CMK (cell line): ENCODE measurements around the gene RAB11A.

Experiments used
- DNase-seq: peaks from one replicate; pipeline ENCODE4 v3.0.0-alpha.2; 2010; ENCODE audit warnings: low read depth

The RAB11A gene

DNA sequence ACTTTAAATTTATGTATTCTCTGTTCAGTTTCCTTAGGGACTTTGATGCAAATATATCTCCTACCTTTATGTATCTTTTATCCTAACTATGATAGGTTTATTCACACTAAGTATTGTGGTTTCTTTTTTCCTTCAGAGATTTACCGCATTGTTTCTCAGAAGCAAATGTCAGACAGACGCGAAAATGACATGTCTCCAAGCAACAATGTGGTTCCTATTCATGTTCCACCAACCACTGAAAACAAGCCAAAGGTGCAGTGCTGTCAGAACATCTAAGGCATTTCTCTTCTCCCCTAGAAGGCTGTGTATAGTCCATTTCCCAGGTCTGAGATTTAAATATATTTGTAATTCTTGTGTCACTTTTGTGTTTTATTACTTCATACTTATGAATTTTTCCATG is 18.3 kb downstream of the RAB11A start:
- DNase-seq = no peak

DNA sequence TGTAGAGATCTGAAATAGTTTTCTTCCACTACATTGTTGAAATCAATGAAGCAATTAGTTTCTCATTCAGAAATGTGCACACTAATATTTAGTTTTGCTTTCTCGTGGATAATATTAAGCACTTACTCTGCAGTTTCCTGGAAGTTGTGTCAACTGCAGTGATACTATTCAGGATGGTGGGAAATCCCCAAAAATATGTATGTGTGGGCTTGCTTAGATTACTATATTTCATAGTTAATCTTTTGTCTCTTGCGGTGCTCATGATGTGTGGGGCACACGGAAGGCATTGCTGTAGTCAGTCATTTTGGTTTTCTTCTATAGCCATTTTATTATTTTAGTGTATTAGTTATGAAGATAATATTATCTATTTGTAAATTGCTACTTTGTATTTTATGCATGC is 19.7 kb downstream of the RAB11A start:
- DNase-seq = no peak

DNA sequence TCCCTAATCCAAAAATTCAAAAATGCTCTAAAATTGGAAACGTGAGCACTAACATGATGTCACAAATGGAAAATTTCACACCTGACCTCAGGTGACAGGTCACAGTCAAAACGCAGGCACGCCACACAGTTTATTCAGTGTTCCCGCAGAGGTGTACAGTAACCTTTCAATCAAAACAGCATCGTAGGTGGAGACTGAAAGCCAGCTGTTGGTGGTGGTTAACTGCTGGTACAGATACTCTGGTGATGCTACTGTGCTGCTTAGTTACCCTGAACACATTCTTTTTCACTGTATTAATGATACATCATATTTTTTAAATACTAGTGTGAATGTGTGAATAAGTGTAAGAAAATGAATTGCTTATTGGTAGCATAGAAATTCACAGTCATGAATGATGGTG is 23.8 kb downstream of the RAB11A start:
- DNase-seq = no peak

DNA sequence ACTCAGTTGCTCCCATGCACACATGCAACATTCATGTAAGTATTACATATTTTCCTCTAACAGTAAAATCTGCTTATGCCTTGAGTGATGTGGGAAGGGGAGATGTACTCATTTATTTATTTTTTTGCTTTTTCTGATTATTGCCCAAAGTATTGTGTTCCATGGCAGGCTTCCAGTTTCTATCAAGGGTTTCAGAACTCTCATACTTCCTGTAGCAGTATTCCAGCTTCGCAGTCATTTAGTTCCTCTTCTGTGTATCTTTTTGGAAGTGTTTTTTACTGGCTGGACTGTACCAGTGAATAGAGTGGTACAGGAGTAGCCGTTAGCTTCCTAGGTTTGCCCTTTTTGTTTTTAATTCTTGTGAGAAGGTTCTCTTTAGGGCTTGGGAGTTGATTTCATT is 26.9 kb downstream of the RAB11A start:
- DNase-seq = no peak

DNA sequence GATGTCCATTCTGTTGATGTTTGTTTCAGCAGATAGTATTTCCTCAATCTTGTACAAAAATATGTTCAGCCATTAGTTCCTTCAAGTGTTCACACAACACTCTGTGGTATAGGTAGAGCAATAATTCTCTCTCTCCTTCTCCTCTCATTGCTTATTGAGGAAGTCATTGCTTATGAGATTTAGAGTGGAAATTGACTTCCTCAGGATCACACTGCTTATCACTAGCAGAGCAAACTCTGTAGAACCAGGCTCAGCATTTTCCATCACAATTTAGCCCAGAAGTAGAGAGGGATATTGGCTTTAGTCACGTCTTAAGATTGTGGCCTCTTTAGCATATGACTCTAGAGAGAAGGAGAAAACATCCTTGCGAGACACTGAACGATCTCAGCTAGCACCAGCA is 31.2 kb downstream of the RAB11A start:
- no peak for DNase-seq

DNA sequence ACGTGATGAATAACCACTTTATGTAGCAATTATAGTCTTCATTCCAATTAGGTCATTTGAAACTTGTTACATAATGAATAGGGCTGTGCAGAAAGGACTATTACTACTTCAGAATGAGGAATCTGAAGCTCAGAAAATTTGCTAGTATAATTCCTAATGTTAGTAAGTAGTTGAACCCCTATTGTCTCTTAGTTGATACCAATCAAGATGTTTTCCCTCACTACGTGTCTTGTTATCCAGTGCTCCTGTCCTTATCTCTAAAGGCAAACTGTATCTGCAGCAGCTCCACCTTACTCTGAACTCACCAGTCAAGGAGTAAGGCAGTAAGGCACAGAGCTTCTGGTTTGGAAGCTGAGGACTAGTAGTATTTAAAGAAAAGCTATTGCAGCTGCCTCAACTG is 32.0 kb downstream of the RAB11A start:
- DNase-seq = no peak

DNA sequence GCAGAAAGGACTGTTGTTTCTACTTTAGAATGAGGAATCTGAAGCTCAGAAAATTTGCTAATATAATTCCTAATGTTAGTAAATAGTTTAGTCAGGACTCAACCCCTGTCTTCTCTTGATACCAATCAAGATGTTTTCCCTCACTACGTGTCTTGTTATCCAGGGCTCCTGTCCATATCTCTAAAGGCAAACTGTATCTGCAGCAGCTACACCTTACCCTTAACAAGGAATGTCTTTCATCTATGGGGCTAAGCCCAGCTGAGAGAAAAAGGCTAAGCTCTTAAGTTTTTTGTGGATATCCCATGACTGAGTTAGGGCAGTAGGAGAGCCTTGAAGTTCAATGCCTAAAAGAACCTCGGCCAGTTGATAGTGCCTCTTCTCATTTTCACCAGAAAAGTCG is 32.5 kb downstream of the RAB11A start:
- DNase-seq = no peak

DNA sequence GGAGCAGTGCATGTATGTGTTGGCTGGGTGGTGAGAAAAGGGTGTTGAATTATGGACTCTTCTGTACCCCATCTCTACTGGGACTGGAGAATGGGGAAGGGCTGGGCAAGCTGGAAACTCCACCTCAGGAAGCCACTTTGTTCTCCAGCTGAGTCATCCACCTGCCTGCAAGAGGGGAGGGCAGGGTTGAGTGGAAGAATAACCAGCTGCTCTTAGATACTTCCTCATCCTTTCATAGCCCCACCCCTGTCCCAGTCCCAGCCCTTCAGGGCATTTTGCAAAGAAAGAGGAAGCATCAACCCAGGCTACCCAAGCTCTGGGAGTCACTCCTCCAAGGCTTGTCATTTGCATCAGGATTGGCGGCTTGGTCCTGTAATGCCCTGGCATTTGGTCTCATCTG is 33.1 kb downstream of the RAB11A start:
- peak; percentile 37 for DNase-seq

DNA sequence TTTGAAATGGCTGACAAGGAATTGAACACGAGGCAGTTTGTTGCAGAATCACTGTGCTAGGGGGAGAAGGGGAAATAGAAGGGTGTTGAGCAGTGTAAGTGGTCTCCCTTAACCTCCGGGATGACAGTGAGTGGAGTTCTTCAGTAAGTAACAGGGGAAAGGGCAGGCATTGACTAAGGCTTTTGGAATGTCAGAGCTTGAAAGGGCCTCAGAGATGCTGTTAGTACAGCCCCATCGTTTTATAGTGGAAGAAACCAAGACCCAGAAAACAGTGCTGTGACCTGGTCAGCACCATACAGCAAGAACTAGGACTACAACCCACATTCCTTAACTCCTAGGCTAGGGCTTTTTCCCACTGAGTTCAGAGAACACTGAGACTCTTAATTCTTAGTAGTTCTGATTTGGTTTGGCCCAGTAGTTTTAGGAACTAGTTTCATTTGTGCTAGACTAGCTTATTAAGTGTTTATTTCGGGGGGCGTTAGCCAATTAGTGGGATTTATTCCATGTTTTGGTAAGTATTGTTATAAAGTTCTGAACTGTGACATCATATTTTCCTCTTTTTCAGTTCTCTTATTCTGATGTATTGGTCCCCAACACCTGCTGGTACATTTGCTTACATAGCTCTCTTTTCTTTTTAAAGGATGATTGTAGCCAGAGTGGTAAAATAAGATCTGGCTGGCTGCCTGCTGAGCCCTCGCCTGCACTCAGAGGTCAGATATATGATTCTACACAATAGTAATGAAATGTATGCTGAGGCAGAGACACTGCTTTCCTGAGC is 34.2 kb downstream of the RAB11A start:
- no peak for DNase-seq

DNA sequence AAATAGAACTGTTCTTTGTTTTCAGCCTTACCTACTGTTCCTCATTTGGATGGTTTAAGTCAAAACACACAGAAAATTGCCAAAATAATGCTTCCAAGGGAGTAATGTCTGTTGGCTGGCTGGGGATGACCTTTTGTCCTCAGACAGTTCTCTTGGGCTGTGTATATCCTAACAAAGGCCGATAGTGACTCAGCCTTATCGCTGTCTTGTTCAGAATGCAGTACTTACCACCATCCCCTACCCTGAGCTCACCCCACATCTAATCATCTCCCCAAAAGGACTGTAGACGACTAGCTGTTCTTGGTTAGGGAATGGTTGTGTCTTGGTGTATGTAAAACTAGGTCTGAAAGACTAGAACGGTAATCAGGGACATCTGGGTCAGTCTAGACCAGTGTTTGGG is 35.0 kb downstream of the RAB11A start:
- DNase-seq = no peak

DNA sequence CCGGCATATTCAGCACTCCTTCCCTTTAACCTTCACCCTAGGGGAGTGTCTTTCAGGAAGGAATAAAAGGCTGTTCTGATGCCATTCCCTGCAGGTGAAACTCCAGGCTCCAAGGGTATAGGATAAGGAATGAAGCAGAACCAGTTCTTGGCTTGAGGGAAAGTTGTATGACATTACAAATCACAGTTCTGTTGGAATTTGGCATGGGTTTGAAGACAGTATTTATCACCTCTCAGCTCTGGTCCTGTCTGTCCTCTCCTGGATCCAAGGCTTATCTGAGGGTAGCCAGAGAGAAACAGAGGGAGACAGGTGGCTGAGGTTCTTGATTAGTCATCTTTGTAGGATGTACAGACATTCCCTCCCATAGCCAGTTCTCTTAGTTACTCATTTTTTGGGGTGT is 37.1 kb downstream of the RAB11A start:
- DNase-seq = no peak

DNA sequence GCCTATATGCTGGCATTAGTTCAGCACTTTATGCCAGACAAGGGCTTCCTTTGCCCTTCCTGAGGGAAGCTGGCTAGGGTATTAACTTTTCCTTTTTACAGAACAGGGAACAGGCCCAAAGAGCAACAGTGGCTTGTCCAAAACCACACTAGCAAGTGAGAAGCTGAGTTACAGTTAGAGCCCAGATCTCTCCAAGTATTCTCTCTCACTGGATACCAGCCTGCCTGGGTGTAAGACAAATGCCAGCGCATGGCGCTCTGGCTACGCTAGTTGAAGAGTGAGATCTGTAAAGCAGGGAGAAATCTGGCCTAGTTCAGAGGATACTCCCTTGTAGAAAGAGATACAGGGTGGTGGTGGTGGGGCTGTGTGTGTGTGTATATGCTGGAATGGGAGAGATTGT is 38.4 kb downstream of the RAB11A start:
- no peak for DNase-seq

DNA sequence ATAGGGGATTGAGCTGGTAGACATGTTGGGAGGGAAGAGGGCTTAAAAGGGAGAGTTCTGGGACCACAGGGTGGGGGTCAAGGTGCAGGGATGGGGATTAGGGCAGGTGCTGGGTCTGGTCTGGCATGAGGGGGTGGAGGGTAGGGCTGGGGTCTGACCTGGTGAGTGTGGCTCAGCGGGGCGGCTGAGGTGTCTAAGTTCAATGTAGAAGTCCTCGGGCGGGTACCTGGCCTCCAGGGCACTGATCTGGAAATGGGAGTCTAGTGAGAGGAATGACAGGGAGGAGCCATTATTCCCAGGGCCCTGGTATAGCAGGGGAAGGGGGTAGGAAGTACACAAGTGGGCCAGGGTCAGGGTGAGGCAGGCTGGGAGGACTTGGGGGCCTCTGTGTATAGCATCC is 39.6 kb downstream of the RAB11A start:
- DNase-seq = no peak

DNA sequence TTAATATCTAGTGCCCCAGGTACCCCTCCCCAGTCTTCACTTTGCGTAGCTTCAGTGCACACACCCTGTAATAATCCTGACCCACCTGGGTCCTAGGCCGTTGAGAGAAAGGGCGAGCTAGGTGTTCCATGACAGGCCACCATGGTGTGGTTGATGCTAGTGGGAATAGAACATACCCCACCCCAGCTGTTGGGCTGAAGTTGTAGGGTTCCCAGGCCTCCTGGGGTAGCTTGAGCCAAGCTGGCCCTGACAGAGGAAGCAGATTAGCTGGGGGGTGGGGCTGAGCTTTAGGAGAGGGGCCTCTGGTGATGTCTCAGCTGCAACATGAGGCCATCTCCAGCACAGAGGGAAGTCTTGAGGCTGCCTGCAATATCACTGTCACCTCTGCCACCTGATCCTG is 40.5 kb downstream of the RAB11A start:
- no peak for DNase-seq

DNA sequence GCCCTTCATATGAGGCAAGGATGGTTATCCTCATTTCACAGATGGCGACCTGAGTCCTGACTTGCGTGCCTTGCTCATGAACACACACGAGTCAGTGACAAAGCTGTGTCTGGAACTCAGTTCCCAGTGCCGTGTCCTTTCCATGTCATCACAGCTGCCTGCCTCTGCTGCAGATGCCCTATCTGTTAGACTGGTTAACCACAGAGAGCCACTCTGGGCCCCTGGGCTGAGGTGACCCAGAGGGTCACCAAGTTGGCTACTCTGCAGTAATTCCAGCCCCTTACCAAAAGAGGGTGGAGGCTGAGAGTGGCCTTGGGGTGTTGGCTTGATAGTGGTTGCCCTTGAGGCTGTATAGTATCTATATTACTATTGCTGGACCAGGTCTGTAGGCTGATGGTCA is 41.0 kb downstream of the RAB11A start:
- DNase-seq = no peak

DNA sequence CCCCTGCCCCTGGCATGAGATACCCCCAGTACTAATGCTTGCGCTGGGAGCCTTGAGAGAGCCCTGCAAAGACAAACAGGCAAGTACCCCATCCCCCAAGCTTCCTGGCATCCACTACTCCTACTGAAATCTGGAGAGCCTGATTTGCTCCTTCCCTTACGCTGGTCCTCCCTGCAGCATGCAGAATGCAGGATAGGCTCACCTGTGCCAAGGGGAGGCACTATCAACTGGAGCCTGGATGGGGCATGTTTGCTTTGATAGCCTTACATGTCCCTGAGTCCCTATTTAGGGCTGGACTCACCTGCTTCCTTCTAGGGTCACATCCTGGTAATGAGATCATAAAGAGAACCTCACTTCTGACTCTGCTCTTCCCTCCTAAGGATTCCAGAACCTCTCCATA is 42.9 kb downstream of the RAB11A start:
- no peak for DNase-seq

DNA sequence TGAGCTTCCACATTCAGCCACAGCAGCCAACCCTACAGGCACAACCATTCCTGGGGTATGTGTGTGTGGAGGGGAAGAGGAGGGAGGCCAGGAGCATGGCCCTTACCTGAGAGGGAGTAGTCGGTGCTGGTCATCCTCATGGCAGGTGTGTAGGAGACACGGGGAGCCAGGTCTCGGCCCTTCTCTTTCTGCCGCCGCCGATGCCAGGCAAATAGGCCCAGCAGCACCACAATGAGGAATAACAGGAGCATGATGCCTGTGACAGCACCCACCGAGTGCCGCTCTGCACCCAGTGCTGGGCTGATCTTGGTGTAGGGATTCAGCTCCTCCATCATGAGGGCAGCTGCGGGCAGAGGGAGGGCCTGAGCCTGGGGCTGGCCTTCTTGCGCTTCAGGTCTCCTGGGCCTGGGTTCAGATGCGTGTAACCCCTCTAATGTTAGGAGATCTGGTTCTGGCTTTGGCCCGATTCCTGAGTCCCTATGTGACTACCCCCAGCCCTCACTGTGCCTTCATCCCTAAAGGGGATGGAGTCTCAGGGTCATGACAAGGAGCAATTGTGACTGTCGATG is 44.4 kb downstream of the RAB11A start:
- DNase-seq = no peak

DNA sequence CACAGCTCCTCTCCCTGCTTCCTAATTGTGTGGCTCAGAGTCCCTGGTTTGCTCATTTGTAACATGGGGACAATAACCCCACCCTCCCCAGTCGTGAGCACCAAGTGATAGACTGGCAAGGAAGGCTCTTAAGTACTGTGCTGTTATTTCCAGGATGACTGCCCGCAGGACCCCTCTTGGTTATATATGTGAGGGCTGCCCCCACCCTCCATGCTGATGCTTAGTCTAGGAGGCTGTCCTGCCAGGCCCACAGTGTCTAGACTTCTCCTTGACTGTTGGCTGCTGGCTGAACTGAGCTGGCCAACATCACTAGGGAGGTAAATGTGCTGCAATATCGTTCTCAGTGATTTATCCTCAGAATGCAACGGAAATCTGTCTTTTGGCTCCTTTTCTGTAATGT is 45.1 kb downstream of the RAB11A start:
- no peak for DNase-seq

DNA sequence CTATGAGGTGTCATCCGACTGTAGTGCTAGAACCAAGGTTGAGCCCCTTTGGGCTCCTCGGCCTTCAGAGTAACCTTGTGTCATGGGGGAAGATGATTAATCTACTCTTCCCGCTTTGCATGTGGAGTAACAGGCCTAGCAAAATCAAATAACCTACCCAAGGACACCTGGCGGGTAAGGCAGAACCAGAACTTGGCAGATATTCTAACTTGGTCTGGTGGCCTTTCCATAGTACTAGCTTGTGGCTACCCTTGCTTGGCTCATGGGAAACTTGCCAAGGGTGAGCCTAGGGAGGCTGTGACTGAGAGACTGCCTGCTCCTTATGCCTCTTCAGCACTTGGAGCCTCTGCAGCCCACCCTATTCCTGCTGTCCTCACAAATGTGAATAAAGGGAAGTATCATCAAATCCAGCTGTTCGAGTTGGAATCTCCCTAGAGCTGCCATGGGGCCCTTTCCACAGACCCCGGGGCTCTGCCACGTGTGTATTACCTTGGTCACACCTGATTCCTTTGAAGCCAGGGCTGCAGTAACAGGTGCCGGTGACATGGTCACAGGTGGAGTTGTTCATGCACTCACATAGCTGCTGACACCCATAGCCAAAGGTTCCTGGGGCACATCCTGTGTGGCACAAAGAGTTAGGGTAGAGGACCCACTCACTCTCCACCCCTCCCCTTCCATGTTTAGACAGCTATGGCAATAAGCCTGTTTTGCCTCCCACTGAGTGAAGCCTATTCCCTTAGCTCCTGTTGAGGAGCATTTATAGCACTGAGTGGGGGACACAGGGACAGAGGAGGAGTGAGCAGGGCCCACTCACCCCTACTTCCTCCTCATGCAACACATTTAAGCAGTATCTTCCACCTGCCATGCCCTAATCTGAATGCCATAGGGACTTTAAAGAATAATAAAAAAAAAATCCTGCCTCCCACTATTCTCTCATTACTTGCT is 46.0 kb downstream of the RAB11A start:
- DNase-seq = no peak

DNA sequence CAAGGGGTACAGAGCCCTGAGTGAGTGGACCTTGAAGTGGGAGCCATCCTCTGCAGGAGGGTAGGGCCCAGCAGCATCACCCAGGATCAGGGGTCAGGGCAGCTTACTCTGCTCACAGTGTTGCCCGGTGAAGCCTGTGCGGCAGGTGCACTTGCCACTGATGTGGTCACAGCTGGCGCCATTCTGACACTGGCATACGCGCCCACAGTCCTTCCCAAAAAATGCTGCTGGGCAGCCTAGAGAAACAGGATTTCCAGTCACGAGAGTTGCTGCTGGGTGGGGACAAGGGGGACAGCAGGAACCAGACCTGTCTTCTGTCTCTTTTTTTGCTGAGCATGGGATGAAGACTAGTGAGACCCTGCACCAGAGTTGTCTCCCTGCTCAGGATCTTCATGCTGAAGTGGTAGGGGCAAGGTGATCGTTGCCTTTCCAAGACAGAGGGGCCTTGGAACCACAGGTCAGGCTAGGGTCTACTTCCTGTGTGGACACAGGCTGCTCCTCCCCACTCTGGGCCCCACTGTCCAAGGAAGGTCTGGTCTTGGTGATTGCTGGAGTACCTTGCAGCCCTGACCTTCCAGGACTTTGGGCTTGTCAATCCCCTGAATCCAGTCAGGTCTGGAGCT is 46.9 kb downstream of the RAB11A start:
- DNase-seq = no peak

DNA sequence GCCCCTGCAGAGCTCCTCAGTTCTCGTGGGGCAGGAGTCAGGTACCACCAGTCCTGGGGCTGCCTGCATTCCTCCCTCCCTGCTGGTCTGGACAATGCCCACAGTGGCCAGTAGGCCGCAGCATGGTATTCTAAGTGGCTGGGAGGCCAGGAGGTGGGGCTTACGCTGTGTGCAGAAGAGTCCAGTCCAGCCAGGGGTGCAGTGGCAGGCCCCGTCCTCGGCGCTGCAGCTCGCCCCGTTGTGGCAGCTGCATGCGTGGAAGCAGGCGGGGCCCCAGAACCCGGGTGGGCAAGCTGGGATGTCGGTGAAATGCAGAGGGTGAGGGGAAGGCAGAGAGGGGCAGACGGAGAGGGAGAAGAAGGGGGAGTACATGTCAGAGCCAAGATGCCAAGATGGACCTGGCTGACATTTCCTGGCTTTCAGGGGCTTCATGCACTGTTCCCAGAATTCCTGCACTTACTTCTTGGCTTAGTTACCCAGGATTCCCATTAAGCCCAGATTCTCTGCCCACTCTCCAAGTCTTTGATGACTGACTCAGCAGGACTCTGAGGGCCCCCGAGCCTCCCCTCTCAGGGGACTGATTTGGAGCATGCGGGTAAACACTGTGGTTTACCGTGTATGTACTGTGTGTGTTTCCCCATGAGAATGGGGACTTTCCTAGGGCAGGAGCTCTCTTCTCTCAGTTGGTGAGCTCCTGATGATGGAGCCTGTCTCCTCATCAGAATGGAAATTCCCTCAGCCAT is 47.5 kb downstream of the RAB11A start:
- no peak for DNase-seq

DNA sequence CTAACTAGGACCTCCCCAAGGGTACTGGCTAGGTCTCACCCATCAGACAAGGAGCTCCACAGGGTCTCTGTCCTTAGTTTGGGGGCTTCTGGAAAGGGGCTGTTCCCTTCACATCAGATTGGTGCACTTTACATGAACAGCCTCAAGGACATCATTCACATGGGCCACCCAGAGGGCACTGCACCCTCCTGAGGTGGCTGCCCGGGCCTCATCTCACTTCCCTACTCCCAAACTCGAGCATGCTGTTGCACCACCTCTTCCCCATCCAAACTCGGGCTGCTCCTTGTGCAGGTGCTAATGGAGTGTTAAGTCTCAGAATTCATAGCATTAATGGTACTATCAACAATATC is 48.1 kb downstream of the RAB11A start:
- DNase-seq = no peak
